Ishikawa (cell line): Measurements from ENCODE around the gene CD247.
A peak's percentile ranks its signal among the peaks of the same experiment; 100 is the strongest.

Experiments used
- CEBPB ChIP-seq: IDR thresholded peaks from 2 replicates; pipeline ENCODE4 v1.6.1; 2012
- CREB1 ChIP-seq: IDR thresholded peaks from 2 replicates; pipeline ENCODE4 v1.6.1; 2012; ENCODE audit warnings: low read depth
- EGR1 ChIP-seq: IDR thresholded peaks from 2 replicates; pipeline ENCODE4 v1.6.1; 2012
- EP300 ChIP-seq: IDR thresholded peaks from 2 replicates; pipeline ENCODE4 v1.6.1; 2012; ENCODE audit warnings: borderline replicate concordance
- FOXM1 ChIP-seq: IDR thresholded peaks from 2 replicates; pipeline ENCODE4 v1.6.1; 2012; ENCODE audit warnings: low read depth, borderline replicate concordance
- NFIC ChIP-seq: IDR thresholded peaks from 2 replicates; pipeline ENCODE4 v1.6.1; 2012
- RAD21 ChIP-seq: IDR thresholded peaks from 2 replicates; pipeline ENCODE4 v1.6.1; 2012; ENCODE audit warnings: low read depth
- TAF1 ChIP-seq: IDR thresholded peaks from 2 replicates; pipeline ENCODE4 v1.6.1; 2012; ENCODE audit warnings: low read depth, mild to moderate bottlenecking
- TCF12 ChIP-seq: IDR thresholded peaks from 2 replicates; pipeline ENCODE4 v1.6.1; 2012; ENCODE audit warnings: low read depth
- USF1 ChIP-seq: IDR thresholded peaks from 2 replicates; pipeline ENCODE4 v1.6.1; 2012
- YY1 ChIP-seq: IDR thresholded peaks from 2 replicates; pipeline ENCODE4 v1.6.1; 2012; ENCODE audit warnings: low read depth
- ZBTB7A ChIP-seq: IDR thresholded peaks from 2 replicates; pipeline ENCODE4 v1.6.1; 2012; ENCODE audit warnings: low read depth
- TF ChIP-seq, protein P1 (sequence below): IDR thresholded peaks from 2 replicates; pipeline ENCODE4 v1.6.1; 2012; ENCODE audit warnings: low read depth, mild to moderate bottlenecking
- TF ChIP-seq, protein P2 (sequence below): IDR thresholded peaks from 2 replicates; pipeline ENCODE4 v1.6.1; 2012

GRCh38 chr1:167491586-167492461, 26.5 kb downstream of the CD247 start:
- TF ChIP-seq CEBPB (peak; percentile 83), CREB1 (no peak), YY1 (no peak), ZBTB7A (no peak), USF1 (no peak), RAD21 (no peak), EGR1 (no peak), TAF1 (no peak), FOXM1 (no peak), NFIC (no peak), TCF12 (no peak), EP300 (no peak)
- TF ChIP-seq, protein P1, sequence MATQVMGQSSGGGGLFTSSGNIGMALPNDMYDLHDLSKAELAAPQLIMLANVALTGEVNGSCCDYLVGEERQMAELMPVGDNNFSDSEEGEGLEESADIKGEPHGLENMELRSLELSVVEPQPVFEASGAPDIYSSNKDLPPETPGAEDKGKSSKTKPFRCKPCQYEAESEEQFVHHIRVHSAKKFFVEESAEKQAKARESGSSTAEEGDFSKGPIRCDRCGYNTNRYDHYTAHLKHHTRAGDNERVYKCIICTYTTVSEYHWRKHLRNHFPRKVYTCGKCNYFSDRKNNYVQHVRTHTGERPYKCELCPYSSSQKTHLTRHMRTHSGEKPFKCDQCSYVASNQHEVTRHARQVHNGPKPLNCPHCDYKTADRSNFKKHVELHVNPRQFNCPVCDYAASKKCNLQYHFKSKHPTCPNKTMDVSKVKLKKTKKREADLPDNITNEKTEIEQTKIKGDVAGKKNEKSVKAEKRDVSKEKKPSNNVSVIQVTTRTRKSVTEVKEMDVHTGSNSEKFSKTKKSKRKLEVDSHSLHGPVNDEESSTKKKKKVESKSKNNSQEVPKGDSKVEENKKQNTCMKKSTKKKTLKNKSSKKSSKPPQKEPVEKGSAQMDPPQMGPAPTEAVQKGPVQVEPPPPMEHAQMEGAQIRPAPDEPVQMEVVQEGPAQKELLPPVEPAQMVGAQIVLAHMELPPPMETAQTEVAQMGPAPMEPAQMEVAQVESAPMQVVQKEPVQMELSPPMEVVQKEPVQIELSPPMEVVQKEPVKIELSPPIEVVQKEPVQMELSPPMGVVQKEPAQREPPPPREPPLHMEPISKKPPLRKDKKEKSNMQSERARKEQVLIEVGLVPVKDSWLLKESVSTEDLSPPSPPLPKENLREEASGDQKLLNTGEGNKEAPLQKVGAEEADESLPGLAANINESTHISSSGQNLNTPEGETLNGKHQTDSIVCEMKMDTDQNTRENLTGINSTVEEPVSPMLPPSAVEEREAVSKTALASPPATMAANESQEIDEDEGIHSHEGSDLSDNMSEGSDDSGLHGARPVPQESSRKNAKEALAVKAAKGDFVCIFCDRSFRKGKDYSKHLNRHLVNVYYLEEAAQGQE, result no peak
- TF ChIP-seq, protein P2, sequence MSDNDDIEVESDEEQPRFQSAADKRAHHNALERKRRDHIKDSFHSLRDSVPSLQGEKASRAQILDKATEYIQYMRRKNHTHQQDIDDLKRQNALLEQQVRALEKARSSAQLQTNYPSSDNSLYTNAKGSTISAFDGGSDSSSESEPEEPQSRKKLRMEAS, result no peak
